ENCODE measurements around the gene PTP4A2.
"Not testable (repeated sequence)": the region's sequence is repeated elsewhere in the genome, so short reads cannot be mapped to it uniquely, and the experiment has no call there.

PTP4A2 gene

DNA sequence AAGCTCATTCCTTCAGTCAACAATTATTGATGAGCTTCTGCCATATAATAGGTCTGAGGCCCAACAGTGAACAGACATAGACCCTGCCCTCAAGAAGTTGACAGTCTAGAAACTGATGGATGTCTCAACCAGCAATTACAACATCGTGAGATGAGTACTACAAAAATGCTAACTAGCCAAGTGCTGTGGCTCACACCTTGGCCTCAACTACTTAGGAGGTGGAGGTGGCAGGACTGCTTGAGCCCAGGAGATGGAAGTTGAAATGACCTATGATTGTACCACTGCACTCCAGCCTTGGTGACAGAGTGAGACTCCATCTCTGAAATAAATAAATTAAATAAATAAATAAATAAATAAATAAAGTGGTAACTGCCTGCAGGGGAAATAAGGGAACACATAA lies 11.7 kb upstream of the PTP4A2 start:
- DNase-seq, result no peak

DNA sequence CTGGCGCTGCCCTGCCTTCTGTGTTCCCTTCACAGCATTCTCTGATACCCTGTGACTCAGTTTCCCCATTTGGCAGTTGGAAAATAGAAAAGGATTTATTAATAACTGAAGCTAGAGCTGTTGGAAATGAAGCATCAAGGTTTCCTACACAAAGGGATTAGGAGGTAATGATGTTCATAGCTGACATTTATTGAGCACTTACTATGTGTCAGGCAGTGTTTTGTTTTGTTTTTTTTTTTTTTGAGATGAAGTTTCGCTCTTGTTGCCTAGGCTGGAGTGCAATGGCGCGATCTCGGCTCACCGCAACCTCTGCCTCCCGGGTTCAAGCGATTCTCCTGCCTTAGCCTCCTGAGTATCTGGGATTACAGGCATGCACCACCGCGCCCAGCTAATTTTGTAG lies 7.5 kb upstream of the PTP4A2 start:
- not testable (repeated sequence) for DNase-seq

DNA sequence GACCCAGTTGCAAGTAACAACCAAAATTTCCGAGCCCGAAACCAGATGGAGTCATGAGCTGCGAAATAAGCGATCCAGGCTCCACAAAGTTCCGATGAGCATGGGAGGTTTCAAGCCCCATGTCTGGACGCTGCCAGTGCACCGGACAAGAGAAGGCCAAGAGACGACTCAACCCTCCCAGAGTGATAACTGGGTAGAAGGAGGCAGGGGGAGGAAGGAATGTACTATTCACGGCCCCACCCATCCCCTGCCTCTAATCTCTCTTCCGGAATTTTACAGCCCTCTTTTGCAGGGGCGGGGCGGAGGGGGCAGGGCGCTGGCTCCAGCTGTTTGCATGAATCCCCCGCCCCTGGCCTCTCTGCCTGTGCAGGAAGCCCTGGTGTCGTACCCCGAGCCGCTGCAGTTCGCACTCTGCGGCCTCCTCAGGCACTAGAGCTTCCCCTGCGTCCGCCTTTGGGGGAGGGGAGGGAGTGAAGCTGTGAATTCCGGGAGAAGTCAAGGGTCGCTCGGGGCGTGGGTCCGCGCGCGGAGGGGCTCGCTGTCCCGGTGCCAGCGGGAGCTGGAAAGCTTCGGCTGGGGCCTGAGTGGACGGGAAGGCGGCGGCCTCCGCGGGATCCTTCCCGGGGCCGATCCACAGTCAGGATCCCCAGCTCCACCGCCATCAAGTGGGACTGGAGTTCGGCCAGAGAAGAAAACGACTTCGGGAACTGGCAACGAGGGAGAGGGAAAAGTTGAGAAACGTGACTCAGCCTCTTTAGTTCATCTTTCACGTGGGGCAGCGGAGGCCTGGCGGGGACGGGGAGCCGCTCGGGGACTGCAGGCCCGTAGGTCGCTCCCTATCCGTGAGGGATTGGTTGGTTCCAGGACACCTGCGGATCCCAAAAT lies 6.3 kb upstream of the PTP4A2 start:
- DNase-seq, result peak; percentile 78 to 82

DNA sequence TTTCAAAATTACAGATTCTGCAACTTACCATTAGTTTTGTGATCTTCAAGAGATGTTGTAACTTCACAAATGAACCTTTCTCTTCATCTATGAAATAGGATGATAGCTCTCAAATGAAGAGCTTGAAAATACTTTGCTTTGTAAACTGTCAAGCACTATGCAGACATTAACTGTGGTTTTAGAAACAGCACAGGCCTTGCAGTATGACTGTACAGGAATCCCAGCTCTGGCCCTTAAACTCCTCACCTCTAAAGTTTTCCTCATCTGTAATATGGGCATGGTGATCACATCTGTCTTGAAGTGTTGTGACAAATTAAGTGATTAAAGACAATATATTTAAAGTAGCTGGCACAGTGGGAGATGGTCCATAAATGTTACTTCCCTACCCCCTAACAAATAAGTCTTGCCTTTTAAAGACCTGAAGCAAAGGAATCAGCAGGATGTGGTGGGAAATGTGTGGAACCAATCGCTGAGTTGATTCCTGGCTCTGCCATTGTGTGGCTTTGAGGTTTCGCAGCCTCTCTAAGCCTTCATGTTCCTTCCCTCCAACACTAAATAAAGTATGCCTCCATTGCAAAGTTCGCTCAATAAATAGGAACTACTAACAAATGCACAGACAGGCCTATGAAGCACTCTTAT lies 5.5 kb upstream of the PTP4A2 start:
- DNase-seq, result no peak

DNA sequence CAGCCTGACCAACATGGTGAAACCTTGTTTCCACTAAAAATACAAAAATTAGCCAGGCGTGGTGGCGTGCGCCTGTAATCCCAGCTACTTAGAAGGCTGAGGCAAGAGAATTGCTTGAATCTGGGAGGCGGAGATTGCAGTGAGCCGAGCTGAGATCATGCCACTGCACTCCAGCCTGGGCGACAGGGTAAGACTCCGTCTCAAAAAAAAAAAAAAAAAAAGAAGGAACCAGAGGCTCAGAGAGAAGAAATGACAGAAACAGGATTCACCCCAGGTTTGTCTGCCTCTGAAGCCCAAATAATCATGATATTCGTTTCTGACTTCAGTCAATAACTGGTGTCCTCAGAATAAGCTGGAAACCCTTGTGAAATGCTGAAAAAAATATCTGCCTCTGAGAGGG lies 3.9 kb upstream of the PTP4A2 start:
- not testable (repeated sequence) for DNase-seq

DNA sequence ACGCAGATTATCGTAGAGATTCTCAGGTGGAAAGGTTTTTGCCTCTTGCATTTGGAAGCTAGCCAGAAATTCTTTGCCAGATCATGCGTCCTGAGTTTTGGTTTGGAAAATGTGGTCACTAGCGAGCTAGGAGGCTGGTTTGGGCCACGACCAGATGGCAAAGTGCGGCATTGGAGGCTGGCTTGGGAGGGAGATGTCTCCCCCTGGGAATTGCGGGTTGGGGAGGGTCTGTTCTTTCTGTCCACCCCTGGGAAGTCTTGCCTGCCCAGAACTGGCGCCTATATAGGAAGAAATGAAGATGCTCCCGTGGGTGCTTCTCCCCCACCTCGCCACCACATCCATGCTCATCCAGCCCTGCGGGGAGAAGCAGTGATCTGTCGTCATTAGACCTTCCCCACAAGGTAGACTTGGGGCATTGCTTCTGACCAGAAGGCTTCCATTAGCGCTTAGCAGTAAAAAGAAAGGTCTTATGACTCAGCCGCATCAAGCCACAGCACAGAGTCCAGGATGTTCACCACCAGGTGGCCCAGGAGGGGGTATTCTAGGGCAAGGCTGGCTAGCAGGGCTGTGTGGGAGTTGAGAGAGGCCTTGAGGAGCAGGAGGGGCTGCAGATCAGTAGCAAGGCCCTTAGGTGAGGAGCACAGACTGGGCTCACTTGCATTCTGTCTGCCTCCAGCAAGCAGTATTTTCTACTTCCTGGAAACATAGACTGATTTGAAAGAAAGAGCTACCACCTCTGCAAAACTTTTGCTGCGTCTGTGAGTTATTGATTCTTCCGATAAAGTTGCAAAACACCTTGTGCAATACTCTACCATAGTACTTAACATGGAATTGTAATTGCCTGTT lies 1.5 kb upstream of the PTP4A2 start:
- DNase-seq, result peak; percentile 75 to 79

DNA sequence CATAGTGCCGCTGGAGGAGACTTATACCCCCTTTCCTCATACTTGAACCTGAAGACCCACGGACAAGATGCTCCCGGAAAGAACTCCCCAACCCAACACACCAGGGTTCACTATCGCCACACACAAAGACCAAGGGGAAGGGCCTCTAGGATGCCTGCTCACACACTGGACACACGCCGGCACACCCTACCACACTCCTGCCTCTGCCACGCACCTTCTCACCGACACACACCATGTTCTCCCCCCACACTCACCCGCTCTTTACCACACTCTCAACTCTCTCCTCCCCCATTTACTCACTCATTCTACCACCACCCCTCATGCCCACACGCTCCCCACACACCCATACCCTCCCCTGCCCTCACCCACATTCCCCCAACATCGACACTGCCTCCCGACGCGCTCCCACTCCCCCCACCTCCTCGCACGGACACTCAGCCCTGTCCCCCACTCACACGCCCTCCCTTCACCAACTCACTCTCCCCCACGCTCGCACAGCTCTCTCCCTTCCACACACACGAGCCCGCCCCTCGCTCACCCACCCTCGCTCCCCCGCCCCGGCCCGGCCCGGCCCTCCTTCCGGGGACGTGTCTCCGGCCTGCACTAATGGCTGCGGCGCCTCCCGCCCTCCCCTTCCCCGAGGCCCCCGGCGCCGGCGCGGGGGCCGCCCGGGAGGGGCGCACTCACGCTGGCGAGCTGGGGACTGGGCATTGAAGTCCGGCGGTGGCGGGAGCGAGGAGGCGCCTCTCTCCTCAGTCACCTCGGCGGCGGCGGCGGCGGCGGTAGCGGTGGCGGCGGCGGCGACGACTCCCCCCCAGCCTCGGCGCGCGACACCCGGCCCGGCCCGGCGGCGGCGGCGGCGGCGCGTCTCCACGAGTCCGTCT lies 626 bp downstream of the PTP4A2 start:
- DNase-seq, result peak; percentile 78 to 81

DNA sequence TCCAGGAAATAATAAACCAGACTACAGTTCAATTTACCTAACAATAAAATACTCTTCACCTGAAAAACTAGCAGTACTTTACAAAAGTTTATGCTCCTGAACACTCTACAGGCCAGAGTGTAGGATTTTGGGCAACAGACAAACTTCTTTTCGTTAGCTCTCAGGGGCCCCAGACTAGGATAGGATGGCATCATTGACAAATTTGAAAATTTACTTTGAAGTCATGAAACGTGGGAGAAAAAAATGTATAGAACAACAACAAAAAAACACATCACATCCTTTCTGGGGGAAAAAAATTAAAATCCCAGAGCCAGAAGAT lies 1.2 kb downstream of the PTP4A2 start:
- DNase-seq, result no peak

DNA sequence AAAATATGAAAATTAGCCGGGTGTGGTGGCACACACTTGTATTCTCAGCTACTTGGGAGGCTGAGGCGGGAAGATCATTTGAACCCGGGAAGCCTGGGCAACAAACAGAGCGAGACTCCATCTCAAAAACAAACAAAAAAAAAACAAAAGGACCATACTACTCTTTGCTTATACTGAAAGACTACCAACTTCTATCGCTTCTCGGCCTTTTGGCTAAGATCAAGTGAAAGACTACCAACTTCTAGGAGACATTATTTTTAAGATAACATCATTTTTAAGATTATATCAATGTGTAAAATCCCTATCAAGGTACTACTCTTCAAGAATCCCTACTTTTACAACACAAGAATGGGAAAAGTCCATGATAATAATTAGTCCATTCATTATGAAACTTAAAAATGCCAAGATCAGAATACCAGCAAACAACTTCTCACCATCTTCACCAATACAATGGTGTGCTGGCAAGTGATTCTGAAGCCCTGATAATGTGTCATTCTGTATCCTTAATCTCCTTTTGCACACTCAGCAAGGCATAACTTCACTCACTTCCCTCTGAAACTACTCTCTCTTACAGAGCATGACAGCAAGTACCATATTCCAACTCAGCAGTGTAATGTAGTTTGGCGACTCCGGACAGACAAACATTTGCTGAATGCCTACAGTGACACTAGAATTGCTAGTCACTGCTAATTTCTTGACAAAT lies 1.7 kb downstream of the PTP4A2 start:
- no peak for DNase-seq

DNA sequence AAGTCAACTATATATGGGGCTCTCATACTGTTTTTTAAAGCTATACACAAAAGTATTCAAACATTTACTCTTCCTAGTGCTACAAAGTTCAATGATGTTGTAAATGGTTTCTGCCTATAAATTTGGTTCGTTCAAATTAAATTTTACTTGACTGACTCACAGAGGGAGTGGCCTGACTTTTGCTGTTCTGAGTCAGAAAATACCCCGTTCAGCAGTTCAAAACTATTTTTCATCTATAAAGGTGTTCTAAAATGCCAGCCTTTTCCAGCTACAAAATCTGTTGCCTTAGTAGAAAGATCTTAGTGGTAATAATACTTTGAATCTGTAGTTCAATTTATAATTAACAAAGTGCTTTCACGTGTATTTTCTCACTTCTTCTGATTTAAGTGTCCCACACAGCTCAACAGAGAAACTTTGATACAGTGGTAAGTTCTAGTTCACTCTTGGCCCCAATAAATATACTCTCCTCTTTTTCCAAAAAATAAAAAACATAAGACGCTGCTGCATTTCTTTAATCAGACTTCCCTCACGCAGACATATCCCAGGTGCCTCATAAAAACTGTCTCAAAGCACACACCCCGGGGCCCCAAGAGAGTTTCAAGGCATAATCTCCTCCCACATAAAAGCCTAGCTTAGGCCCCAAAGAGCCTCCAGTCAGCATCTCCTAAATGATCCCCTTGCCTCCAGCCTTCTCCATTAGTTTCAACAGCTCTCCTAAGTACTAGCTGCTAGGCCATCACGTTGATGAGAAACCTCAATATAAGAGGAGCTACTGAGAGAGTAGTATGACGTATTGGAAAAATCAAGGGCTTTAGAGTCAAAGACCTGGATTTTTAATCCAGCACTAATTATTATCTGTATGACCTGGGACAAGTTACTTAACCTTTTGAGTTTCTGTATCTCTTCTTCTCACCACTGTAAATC lies 3.2 kb downstream of the PTP4A2 start:
- DNase-seq, result no peak

DNA sequence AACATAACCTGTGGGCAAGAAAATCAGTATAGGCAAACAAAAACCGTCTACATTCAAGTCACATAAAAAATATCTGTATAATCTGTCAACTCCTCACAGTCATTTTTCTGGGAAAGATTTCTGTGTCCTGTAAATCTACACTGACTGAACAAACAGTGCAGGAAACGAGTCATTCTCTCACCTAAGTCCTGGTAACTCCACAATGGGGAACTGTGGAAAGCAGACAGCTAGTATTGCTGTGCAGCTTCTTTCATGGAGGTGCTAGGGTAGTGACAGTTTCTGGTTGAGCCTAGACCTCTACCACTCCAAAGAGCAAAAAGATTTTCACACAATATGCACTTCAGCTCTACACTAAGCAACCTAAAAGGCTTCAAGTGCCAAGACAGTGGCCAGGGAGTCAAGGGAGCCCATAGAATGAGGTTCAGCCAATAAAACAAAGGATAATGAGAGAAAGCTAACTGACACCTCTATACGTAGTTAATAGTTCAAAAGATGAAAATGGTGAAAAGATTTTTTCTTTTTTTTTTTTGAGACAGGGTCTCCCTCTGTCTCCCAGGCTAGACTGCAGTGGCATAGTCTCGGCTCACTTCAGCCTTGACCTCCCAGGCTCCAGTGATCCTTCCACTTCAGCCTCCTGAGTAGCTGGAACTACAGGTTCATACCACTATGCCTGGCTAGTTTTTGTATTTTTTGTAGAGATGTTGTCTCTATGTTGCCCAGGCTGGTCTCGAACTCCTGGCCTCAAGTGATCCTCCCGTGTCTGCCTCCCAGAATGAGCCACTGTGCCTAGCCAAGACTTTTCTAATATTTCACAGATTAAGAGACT lies 5.5 kb downstream of the PTP4A2 start:
- DNase-seq, result no peak

DNA sequence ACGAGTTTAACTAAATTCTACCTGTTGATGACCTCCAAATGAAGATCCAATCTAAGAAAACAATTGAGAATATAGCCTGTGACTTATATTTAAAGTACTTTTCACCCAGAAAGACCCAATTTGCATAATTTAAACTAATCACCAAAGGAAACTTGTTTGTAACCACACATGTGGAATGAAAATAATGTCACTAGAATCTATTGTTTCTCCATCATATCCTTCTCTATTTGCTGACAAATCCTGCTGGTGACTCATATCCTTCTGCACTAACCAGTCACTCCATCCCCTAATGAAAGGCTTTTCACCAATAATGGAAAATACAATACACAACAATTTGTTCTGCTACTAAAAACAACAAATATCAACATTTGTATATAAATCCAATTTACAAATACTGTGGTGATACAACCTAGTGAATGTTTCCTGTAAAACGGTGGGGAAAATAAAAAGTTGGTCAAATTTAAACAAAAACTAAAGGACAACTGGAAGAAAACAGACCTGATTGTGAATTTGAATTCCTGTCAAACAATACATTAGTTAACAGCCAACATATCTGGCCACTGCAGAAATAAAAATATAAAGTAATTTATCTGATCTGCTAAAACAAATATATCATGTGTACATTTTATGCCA lies 6.5 kb downstream of the PTP4A2 start:
- no peak for DNase-seq

DNA sequence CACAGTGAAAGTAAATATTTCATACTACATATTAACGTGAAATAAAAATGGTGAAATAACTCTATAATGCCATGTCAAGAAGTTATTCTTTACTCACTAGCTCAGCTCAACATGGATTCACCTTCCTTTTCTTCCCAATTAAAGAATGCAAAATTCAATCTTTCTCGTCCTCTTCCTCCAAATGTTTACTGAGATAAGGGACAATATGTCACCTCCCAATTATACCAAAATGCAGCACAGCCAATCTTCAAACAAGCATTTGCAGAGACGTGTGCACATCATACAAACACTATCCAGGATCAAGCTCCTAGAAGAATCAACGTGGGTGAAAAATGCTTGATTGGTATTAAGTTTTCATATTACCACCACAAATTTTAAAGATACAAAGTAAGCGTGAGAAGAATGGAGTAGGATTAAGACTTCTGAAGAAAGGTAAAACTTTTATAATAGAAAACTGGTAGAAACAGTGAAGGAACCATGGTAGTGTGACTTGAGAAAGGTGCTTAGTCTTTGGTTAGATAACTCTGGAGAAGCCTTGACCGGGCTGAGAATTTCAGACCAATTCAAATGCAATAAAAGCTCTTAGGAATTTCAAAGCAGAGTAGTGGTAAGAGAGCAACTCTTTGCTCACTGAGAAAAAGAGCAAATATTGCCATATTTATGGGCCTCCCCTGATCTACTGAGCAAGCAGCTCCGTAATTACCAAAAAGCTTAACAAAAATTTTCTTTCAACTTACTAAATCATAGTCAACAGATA lies 7.2 kb downstream of the PTP4A2 start:
- no peak for DNase-seq

DNA sequence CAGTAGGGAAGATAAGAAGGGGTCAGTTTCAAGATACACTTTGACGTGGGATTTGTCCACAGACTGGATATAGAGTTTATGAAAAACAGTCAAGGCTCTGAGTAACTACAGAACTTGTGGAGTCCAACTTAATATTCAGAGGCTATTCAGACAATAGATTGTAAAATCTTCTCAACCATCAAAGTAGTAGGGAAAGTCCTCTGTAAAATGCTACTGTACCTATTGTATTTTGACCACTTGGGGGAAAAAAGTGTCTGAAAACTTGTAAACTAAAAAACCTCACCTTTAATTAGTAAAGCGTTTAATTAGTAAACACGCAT lies 10.5 kb downstream of the PTP4A2 start:
- DNase-seq, result no peak

DNA sequence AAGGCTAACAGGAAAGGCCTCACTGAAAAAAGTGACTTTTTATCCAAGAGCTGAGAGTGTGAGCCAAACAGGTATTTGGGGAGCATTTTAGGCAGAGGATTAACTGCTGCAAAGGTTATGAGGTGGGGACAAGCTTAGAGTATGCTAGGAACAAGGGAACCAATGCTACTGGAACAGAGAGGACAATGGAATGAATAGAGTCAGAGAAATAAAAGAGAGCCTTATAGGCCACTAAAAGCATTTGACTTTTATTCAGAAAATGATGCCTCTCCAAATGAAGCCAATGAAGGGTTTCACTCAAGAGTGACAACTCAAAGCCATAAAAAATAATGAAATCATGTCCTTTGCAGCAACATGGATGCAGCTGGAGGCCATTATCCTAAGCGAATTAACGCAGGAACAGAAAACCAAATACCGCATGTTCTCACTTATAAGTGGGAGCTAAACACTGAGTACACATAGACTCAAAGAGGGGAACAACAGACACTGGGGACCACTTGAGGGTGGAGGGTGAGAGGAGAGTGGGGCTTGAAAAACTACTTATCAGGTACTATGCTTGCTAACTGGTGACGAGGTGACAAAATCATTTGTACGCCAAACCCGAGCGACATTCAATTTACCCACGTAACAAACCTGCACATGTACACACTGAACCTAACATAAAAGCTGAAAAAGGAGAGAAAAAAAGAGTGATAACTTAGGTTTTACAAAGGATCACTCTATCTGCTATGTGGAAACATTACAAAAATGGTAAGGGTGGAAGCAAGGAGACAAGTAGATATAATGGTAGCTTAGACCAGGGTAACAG lies 11.1 kb downstream of the PTP4A2 start:
- no peak for DNase-seq

DNA sequence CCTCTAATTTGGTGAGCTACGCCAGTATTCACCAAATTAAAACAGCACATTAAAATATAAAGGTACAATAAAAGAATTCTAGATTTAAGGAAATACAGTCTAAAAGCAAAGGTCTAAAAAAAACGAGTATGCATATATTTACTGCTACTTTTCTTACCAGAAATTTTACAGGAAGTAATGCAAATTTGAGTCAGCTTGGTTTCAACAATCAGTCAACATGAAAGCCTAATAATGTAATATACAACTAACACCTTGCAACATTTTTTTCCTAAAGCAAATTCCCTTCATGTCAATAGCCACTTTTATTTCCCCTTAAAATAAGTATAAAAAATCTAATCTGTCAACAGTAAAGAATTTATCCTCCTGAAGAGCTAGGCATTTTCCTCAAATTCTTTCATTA lies 11.9 kb downstream of the PTP4A2 start:
- DNase-seq, result no peak

DNA sequence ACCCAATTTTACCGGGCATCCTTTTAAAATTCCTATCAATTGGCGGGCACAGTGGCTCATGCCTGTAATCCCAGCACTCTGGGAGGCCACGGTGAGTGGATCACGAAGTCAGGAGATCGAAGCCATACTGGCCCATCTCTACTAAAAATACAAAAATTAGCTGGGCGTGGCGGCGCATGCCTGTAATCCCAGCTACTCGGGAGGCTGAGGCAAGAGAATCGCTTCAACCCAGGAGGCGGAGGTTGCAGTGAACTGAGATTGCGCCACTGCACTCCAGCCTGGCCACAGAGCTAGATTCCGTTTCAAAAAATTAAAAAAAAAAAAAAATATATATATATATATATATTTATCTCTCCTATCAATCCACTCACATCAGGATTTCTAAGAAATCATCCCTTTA lies 12.3 kb downstream of the PTP4A2 start:
- DNase-seq, result not testable (repeated sequence)

DNA sequence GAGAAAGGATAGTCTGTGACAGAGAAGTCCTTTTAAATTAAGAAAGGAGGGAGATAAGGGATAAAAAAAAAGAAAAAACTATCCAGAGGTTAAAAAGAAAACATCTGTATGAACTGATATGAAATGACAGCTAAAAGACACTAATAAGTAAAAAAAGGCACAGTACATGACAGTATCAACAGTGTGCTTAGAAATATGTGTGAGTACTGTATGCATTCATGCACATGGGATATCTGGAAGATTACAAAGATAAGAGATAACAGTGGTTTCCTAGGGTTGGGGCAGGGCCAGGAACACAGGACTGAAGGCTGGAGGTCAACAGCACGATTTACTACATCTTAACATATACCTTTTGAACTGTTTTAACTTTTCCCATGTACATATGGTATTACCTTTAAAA lies 13.3 kb downstream of the PTP4A2 start:
- DNase-seq, result no peak

All from stimulated activated CD4-positive, alpha-beta T cell treated with anti-CD3 and anti-CD28 coated beads, Interleukin-2, amount 100 ng/mL, for 24 hours (primary cell).